Measurements from ENCODE around the gene C1orf105.
"Not testable (repeated sequence)": the region's sequence is repeated elsewhere in the genome, so short reads cannot be mapped to it uniquely, and the experiment has no call there.

The C1orf105 gene

GRCh38 chr1:172430128-172430454 lies 9.6 kb downstream of the C1orf105 start:
- DNase-seq, result no peak

- no peak for DNase-seq
Observed at GRCh38 chr1:172431204-172431603, 10.7 kb downstream of the C1orf105 start.

DNA sequence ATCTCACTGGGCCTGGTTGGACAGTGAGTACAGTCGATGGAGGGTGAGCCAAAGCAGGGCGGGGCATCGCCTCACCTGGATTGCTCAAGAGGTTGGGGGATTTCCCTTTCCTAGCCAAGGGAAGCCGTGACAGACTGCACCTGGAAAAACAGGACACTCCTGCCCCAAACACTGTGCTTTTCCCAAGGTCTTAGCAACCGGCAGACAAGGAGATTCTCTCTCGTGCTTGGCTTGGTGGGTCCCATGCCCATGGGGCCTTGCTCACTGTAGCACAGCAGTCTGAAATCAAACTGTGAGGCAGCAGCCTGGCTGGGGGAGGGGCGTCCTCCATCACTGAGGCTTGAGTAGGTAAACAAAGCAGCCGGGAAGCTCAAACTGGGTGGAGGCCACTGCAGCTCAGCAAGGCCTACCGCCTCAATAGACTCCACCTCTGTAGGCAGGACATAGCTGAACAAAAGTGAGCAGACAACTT lies 11.3 kb downstream of the C1orf105 start:
- DNase-seq, result no peak

DNA sequence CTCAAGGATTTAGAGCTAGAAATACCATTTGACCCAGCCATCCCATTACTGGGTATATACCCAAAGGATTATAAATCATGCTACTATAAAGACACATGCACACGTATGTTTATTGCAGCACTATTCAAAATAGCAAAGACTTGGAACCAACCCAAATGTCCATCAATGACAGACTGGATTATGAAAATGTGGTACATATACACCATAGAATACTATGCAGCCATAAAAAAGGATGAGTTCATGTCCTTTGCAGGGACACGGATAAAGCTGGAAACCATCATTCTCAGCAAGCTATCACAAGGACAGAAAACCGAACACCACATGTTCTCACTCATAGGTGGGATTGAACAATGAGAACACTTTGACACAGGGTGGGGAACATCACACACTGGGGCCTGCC lies 16.7 kb downstream of the C1orf105 start:
- DNase-seq, result not testable (repeated sequence)

- DNase-seq, result no peak
Observed at GRCh38 chr1:172442404-172442803, 21.9 kb downstream of the C1orf105 start.

DNA sequence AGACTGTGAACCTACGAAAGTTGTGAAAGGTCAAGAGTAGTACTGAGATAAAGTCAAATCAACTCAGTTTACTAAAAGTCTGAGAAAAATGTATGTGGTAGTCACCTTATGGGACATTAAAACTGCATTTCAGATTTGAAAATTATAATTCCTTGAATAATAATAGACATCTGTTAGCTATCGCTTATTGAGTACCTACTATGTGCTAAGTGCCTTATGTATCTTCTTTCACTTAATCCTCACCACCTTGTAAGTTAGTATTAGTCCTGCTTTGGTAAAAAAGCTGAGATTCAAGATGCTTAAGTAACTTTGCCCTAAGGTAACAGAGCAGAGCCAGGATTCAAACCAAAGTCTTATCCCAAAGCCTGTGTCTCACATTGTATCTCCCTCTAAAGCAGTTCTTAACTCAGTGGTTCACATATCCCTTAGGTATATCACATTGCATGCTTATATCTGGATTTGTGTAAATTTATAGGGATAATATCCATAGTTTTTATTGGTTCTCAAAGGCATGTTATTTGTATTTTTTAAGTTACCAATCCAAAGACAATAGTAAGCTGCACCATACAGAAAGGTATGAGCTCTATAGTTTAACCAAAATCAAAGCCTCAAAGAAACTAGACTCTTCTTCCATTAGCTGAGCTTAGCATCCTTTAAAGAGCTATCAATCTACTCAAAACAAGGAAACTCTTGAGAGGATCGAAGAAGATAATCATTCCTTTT lies 22.5 kb downstream of the C1orf105 start:
- DNase-seq, result no peak

GRCh38 chr1:172443666-172444453 lies 23.4 kb downstream of the C1orf105 start, which contains the start of gene PIGC:
Gene PIGC (minus strand): TSS chr1:172444069. CDS start chr1:172442622, 1,447 bp downstream.
- DNase-seq, result peak; percentile 95

- DNase-seq, result no peak
Observed at GRCh38 chr1:172446547-172446946, 26.1 kb downstream of the C1orf105 start.

DNA sequence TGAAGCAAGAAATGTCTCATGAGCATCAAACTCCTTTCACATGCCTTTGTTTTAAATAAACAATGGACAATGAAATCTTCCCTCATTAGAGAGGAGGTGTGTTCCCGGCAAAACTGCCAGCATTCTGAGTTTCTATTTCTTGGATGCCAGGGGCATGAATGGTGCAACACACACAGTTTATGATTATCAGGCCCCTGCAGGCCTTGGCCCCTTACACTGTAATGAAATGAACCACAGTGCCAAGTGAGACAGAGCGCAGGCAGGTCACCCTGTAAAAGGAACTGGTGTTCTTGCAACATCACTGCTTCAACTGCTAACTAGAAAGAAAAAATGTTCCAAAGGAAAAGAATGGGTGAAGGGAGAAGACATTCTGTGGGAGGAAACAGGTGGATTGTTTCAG lies 27.2 kb downstream of the C1orf105 start:
- no peak for DNase-seq

DNA sequence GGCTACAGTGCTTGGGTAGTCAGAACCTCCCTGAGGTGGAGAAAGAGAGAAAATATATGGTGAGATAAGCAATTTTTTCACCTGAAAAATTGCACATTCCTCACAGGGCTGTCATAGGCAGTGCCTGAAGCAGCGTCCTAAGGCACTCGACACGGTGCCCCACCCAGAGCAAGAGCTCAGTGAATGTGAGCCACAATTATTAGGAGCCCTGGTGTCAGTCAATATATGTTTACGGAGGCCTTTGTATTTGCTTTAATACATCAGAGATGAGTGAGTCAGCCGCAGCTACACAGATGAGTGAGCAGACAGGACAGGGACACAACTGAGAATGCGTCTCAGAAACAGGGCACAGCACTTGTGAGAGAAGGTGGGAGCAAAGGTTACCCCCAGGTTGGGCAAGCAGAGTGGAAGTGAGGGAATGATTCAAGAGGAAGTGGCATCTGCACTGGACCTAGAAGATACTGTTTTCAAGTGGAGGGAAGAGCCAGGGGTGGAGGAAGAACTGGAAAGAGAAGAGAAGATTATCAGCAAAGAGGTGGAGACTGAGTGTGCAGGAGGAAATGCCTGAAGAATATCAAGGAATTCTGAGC lies 28.6 kb downstream of the C1orf105 start:
- no peak for DNase-seq

GRCh38 chr1:172449585-172450523 lies 29.4 kb downstream of the C1orf105 start:
- DNase-seq, result peak; percentile 67

DNA sequence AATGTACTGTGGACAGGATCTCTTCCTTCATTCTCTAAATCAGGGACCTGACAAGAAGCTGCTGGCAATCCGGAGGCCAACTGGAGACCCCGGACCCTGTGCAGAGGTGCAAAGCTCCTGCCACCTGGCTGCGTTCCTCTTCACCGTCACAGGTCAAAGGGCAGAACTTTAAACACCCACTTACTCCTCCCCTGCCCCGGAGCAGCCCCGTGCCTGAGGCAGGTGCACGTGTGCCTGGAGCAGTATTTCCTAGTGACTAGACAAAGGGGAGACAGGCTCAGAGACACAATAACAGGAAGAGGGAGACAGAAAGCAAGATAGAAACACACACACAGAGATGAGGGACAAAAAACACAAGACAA lies 30.0 kb downstream of the C1orf105 start:
- no peak for DNase-seq

DNA sequence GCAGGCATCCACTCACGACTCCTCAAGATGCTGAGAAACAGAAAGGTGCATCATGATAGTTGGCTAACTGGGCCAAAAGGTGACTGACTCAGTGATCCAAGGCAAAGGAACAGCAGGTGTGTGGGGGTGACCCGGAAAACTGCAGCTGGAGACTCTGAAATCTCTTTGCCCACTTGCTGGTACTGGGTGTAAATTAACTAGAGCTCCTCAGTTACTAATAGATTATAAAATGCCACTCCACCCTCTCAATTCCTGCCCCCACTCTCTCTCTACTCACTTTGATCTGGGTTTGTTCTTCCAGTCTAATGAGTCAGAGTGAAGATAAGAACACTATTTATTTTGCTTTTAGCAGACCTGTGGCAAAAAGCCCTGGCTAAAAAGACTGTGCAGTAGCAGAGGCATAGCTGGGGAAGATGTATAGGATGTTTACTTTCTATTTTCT lies 30.5 kb downstream of the C1orf105 start:
- DNase-seq, result no peak

DNA sequence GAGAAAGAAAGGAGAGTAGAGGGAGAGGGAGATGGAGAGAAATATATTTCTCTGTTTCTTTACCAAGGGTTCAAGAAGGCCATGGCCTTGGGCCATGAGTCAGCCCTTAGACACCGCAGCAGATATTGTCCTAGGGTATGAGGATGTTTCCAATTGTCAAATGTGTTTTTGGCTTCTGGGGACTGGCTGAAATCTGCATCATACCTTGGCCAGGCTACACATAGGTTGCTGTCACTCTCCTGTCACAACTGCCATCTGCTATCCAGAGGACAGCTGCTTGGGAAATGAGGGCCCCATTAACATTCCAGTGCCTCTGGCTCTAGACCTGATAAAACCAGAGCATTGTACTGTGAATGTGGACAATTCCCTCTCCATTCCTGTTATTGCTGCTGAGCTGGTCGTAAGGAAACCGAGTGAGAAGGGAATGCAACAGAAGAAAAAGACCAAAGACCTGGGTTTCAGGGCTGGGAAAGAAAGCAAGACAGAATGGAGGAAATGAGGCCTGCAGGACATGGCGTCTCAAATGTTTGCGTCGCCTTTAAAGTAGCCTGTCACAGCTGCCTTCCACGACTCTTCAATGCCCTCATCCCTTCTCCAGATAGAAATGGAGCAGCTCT lies 32.2 kb downstream of the C1orf105 start:
- DNase-seq, result no peak

DNA sequence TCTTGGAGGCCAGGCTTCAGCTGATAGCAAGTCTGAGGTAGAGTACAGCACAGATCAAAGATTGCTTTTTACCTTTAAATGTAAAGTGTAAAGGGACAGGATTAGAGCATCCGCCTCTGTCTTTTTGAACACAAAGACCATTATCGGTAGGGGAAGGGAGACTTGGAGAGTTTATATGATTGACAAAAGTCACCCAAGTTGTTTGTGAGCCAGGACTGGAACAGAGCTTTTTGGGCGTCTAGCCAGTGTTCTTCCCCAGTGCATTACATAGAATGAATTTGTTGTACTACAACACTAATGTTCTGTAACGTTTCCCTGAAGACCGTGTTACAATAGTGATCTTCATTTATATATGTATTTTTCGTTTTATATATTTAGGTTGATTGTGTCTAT lies 32.7 kb downstream of the C1orf105 start:
- no peak for DNase-seq

DNA sequence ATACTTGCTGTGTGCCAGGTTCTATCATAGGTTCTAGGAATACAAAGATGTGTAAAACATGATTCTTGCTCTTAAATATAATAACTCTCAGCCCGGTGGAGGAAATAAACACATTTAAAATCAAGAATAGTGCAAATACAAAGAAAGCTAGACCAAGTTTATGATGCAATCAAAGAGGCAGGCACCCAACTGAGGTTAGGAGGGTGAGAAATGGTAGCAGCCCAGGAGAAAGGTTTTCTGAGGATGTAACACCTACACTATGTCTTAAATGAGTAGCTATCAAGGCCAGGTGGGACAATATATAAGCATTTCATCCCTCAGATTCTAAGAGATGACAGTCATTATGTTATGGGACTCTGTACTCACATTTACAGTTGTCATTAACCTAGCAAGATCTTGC lies 33.1 kb downstream of the C1orf105 start:
- no peak for DNase-seq

GRCh38 chr1:172455451-172455850 lies 35.0 kb downstream of the C1orf105 start:
- DNase-seq, result no peak

GRCh38 chr1:172456344-172456769 lies 35.9 kb downstream of the C1orf105 start:
- DNase-seq, result no peak

DNA sequence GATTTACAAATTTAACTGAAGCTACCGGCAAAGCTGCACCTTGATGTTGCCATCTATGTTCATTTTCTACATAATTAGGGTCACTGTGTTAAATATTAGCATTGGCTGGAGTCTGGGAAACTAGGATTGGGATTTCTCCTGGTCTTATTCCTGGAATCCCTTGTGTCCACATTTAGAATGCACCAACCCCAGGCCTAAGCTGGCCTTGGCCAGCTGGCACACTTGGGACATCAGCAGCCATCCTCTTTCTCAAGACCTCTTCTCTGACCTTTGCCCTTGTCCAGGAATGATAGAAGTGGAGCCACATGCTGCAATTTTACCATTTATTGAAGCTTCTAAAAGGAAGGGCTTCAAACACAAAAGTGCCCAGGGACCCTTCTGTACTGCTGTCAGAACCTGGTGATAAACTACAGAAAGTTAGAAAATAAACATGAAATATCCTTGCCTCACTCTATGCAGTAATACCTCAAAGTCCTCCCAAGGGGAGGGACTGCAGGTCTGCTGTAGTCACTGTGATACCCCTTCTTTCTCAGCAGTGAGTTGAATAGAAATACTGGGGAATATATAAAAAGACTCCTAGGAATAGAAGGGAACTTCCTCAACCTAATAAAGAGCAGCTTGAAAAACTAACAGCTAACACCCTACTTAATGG lies 37.1 kb downstream of the C1orf105 start:
- DNase-seq, result no peak

GRCh38 chr1:172460177-172460576 lies 39.7 kb downstream of the C1orf105 start:
- no peak for DNase-seq

GRCh38 chr1:172460887-172461315 lies 40.4 kb downstream of the C1orf105 start:
- no peak for DNase-seq

DNA sequence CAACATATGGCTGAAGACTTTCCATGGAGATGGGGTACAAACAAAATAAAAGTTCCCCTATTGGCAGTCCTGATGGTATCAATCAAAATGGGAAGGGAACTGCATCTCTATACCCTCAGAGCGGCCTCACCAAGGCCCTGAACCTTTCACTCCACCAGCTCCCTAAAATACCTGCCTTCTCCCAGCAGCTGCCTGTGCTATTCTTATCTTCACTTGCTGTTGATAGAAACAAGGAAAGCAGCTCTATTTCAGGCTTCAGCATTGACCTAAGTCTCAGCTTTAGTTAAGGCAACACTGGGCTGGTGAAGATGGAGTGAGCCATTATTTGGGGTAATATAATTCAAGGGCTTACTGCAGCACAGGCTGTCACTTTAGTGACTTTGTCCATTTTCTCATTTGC lies 45.1 kb downstream of the C1orf105 start:
- DNase-seq, result no peak

All from activated CD8-positive, alpha-beta memory T cell treated with anti-CD3 and anti-CD28 coated beads for 24 hours (primary cell).